Endometrium (tissue), 2 donors: Measurements from ENCODE around the gene DHX38.

Source experiments
- FAIRE-seq: peaks from 2 replicates; lab custom pipeline; 2012; peaks lifted over from hg19 to GRCh38; lab: Jason Lieb, UNC
- donor health status: control.
- donor health status: control.

Gene DHX38

DNA sequence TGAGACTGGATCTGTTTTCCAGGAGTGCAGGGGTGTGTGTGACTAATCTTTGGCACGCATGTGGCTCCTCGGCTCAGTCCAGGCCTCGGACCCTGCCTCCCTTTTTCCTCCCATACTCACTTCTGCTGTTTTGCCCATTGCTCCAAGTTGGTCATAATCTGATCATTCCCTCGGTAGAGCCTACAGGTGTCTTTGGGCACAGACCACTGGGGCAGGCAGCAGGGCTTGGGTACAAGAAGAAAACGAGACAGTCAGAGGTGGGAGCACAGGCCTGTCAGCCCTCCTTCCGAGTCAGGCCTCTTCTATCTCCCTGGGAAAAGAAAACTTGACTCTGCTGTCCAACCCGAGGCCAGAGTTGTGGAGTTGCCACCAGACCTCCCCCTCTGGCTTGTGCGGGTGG, 29.8 kb downstream of the DHX38 start:
- no peak for FAIRE-seq

DNA sequence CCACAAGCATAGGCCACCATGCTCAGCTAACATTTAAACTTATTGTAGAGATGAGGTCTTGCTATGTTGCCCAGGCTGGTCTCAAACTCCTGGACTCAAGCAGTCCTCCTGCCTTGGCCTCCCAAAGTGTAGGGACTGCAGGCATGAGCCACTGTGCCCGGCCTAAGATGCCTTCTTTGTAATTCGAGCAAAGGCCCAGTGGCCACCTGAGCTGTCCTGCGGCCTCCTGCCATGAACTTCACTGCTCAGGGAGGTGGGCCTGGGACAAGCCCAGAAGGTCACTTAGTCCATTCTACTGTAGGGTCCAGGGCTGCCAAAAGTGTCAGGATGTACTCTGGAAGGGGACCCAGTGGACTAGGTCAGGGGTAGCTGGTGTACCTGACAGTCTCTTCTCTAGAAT, 30.5 kb downstream of the DHX38 start:
- FAIRE-seq: no peak

DNA sequence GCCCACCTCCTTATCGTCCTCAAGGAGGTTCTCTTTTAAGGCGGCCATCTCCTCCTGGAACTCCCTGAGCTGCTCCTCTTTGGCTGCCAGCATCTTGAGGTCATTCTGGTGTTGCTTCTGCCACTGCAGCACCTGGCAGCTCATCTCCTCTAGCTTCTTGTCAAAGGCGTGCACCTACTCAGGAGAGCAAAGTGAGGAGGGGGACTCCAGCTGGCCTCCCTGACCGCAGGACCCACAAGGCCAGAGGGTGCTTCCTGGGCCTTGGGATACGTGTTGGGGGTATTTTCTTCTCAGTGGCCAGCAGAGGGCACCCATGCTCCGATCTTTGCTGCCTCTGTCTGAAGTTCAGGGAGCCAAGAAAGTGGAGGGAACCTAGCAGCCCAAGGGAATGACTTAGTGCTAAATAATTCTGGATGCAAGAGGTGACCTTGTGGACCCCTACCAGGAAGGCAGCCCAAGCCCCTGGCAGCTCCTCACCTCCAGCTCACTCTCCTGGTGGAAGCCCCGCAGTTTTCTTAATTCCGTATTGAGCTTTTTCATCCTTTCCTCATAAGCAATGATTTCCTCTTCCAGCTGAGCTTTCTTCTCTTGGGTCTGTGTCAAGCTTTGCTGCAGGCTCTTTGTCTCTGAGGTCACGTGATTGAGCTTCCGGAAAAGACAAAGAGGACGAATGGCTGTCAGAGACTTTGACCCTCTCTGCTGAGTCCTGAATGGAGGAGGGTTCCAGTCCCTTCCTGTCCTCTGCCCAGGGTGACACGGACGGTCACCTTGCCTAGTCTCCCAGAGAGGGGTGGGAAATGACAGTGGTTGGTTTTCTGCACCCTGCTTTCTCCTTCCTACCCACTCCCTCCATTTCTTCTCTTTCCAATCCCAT, 31.4 kb downstream of the DHX38 start:
- no peak for FAIRE-seq

DNA sequence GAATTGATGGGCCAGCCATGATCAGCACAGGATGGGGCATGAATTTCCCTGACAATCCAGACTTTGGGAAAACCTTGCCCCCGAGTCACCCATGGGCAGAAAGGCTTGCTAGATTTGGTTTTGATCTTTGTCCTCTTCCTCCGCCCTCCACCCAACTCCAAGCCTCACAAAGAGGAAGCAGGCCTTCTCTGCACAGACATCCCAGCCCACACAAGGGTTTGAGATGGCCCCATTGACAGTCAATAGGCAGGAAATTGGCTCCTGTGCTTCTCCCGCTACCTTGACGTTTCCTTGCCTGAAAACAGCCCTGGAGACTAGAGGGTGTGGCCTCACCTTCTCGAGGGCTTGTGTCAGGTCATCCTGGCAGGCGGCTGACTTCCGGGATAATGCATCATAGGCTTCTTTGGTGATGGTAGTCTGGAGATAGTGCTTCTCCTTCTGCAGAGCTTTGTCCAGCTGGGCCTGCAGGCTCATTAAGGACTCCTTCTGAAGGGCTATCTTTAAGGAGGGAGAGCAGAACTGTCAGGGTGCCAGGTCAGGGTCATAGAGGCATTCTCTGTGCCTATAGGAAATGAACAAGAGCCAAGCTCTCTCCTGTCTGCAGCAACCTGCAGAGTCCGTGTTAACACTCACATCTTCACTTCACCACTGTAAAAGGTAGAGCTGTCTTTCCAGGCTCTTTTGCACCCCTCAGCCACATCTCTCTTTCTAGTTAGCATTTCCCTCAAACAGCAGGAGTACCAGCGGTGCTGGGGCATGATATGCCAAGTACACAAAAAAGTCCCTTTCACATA, 32.2 kb downstream of the DHX38 start:
- FAIRE-seq: no peak

DNA sequence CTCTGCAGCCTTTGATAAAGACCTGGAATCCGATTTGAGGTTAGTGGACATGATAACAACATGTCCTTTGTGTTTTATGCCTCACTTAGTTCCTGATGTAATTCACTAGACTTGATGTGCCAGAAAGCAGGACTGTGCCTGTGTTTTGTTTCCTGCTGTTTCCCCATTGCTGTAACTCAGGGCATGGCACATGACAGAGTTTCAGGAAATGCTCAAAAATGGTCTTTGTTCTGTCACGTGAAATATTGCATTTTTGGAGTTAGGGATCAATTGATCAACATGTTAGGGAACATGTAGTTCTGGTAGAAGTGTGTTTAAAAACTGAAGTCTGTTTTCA, 32.8 kb downstream of the DHX38 start:
- FAIRE-seq: no peak

DNA sequence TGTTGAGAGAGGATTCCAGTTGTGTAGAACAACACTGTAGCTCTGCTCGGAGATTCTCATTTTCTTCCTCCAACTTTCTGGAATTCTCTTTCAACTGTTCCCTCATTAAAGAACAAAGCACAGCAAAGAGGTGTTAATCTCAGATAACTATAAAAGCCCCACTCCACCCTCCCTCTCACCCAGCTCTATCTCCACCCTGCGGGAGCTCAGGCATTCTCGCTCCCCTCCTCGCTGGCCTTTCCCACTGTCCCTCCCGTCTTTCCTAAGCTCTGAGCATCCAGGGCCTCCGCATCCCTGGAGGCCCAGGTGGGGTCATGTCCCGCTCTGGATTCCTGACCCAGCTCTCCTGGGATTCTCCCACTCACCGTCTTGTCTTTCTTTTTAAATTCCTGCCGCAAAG, 35.1 kb downstream of the DHX38 start:
- FAIRE-seq: no peak

DNA sequence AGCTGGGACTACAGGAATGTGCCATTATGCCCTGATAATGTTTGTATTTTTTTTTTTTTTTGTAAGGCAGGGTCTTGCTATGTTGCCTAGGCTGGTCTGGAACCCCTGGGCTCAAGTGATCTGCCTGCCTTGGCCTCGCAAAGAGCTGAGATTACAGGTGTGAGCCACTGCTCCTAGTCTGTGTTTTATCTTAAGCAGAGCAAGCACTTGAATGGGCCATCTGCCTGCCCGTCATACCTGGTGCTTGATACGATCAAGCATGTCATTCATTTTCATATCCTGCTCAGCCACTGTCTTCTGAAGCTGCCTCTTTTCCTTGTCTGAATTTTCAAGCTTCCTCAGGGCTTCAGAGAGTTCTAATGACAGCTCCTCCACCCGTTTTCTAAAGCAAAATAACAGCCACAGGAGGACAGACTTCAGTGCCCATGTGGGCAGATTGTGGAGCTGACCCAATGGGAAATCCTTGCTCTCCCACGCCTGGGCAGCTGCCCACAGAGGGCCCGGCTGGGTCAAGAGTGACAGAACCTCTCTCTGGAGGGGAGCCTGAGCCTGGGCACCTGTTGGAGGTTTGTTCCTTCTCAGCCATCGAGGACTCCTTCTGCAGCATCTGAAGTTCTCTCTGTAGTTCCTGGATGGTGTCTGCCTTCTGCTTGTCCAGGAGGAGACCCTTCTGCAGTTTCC, 36.5 kb downstream of the DHX38 start:
- no peak for FAIRE-seq

DNA sequence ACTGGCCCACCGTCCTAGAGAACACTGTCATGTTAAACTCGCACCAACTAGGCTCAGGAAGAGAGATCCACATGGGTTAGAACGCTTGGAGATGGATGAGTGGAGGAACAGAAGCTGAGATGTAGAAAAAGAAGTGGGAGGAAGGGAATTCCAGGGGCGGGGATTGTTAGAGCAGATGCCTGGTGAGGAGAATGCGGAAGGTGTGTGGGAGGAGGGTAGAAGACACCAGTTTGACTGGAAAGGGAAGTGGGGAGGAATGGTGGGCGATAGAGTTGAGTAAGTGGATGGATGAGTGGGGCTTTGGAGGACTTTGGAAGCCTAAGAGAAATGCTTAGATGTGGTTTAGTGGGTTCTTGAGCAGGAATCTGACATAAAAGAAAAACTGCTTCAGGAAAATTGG, 37.4 kb downstream of the DHX38 start:
- no peak for FAIRE-seq

DNA sequence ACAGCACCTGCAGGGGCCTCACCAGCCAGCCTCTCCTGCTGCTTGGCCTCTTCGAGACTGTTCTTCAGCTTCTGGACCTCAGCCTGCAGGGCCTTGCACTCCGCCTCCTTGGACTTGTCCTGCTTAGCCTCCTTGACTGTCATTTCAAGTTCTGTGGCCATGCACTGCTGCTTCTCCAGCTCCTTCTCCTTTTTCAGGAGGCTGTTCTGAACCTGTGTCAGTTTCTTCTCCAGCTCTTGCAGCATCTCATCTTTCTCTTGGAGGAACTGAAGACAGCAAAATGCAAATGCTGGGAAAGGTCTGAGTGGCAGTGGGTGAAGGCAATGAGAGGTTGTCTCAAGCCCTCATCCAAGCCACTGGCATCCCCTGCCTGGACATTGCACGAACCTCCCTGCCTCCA, 39.1 kb downstream of the DHX38 start:
- FAIRE-seq: no peak

DNA sequence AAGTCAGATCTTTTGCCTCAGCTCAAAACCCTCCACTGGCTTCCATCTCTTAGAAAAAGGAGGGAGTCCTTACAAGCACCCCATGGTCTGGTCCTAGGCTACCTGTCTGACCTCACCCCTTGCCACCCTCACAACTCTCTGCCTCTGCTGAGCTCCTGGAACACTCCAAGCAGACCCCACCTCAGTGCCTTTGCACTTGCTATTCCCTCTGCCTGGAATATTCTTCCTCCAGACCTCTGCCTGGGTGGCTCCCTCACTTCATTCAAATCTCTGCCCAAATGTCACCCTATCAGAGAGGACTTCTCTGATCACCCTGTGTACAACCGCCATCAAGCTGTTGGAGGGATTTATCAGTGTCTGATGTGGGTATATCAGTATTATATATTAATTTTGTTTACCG, 40.9 kb downstream of the DHX38 start:
- FAIRE-seq: no peak

DNA sequence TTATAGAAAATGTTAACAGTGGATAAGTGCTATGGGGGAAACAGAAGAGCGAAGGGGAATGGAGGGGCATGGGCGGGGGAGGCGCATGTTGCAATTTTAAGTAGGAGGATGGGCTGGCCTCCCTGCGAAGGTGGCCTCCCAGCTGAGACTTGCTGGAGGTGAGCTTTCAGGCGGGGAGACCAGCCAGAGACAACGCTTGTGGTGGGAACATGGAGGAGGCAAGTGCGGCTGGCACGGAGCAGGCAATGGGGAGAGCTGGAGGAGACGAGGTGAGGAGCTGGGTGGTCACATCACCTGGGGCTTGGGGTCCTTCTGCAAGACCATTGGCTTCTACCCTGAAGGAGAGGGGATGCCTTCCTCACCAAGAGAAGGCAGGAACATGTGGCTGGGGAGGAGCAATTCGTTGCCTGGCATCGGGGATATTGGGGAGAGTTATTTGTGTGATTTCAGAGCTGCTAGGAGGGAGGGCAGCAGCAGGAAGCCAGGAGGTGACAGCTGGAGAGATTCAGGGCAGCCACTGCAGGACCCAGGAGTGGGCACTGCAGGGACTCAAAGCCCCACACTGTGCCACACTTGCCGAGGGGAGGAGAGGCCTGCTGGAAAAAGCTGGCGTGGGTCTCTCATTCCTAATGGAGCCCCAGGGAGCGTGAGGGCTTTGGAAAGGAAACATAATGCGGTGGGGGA, 43.9 kb downstream of the DHX38 start:
- FAIRE-seq: no peak

DNA sequence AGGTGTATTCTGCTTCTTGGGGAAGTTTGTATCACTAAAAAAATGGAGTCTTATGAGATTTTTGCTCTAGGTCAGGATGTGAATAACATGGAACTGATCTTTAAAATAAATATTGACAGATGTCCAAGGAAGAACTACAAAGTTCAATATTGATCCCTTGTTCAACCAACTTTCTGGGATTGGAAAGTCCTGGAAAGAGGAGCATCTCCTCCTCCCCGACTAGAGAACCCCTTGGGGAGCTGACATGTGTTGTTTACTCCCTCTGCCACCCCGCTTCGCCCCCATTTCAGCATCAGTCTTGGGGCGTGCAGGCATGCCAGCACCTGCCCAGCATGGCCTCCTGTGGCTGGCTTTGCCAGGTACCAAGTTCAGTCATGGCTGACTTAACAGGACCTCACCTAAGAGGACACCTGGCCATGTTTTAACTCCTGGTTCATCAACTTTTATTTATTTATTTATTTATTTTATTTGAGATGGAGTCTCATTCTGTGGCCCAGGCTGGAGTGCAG, 44.5 kb downstream of the DHX38 start:
- no peak for FAIRE-seq

DNA sequence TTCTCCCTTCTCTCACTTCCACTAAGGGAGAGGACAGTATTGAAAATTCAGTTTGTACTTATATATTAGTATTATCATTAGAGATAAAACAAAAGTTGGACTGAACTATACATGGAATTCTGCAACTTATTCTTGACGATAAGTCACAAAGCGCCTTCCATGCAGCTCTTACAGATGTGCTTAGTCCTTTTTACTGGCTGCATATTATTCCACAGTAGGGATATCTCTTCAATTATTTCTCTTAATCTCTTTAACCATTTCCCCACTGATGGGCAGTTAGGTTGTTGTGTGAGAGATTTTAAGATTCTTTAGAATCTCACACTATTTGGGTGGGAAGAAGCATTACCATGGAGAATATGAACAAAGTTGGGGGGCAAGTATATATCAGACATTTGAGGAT, 46.3 kb downstream of the DHX38 start:
- FAIRE-seq: no peak

DNA sequence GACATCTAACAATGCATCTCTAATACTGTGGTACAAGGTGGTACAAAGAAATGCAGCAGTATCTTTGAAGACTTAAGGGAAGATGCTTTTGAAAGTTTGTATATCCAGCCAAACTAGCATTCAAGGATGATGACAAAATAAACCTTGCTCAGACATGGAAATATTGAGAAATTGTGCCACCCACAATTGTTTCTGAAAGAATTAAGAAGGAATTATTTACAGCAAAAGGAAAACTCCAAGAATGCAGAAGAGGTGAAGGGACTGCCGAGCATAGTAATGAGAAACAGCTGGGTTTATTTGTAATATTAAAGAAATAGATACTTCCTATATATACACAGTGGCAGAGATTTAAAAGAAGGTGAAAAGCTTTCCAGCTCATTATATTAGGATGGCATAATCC, 48.8 kb downstream of the DHX38 start:
- no peak for FAIRE-seq

DNA sequence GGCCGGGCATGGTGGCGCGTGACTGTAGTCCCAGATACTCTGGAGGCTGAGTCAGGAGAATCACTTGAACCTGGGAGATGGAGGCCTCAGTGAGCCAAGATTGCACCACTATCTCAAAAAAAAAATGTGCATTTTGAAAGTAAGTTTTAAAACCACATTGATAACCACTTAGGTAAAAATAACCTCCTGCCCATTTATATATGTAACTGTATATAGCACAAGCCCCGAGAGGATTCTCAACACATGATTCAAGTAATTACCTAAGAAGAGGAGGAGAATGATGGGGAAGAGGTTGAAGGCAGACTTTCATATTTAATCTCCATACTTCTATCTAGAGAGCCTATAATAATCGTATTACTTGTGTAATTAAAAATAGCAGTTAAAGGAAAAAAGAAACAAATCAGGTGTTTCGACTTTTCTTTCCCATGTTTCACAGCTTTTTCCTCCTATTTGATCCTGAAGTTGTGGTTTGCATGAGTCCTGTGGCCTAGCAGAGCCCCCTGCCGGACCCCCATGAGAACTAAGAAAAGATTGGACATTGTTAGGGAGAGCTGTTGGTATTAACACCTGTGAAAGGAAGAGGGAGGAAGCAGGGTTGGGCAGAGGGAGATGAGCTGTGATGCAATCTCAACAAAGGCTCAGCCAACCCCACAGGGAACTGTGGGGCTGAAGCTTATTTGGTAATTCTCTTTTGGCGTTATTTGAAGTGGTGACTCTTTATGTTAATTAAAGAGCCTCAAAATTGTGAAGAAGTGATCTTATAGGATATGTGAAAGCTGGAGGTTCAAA, 56.2 kb downstream of the DHX38 start:
- no peak for FAIRE-seq

DNA sequence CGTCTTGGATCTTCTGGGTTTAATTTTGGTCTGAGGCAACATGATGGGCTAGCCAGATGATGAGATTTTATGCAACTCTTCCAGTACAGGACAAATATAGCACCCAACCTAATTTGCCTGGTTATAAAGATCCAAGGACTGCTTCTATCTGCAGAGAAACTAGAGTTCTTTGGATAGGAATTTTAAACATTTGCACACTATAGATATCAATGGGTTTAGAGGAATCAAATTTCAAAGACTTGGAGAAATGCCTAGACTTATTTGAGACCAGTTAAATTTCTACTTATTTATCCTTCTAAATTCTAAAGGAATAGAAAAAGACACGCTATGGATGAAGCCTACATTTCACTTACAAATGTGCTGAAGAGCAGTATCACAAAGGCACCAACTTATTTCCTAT, 65.7 kb downstream of the DHX38 start:
- no peak for FAIRE-seq

DNA sequence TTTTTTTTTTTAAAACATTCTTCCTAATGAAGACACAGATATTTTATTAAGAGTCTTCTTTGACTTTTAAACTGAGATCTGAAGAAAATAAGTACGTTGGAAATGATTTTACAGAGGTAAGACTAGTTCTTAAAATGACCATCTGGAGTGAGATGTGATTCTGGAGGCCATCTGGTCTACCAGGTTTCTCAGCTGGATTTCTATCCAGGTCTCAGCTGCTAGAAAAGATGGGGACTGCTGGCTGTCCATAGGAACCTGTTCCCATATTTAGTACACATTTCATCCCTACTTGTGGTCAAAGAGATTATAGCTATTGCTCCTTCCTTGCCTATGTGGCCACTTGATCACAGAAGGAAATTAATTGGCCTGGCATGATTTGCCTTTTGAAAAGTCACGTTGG, 66.2 kb downstream of the DHX38 start:
- no peak for FAIRE-seq

DNA sequence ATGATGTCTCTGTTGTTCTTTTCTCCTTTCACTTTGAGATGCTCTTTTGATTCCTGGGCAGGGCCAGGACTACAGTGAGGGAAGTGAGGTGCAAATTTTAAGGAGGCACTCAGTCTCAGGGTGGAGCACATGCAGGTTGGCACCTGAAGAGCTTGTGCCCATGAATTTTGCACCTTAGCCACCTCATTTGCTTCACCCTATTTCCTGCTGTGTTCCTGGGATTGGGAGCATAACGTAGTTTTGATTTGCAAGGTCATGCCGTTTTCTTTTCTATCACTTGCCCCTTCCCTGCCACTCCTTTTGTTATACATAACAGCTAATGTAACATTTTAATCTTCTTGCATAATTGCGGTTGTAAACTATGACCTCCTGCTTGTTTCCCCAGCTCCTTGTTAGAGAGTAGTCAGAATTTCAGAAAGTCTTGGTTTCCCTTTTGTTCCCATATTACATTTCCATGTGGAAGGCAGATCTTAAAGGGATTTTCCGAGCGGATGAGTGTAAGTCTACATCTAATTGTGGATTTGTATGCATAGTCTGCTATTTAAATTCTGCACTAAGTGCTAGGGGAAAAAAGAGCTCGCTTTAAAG, 68.6 kb downstream of the DHX38 start:
- FAIRE-seq: no peak
